Measurements from ENCODE around the gene CCDC146.

CCDC146 gene

GRCh38 chr7:77320137-77320536, 197.7 kb downstream of the CCDC146 start:
- Histone ChIP-seq H3K27me3 (ENCODE audit: control insufficient read depth, insufficient read depth, low read length) (no peaks in the 10 kb centered on the region), H3K4me3 (ENCODE audit: low read depth, low read length) (no peak overlapping the region), H3K9me3 (ENCODE audit: control insufficient read depth, low read length) (no peaks in the 10 kb centered on the region), H3K27ac (no peak overlapping the region), H2AFZ (no peak overlapping the region), H3K79me2 (no peaks in the 10 kb centered on the region), H3K9ac (no peak overlapping the region), H3K4me2 (ENCODE audit: low read length) (no peak overlapping the region), H3K36me3 (ENCODE audit: control insufficient read depth, insufficient read depth, low read length) (no peaks in the 10 kb centered on the region), H3K4me1 (peaks cover 10% of the 10 kb centered on the region)
- TF ChIP-seq CTCF (IDR thresholded peaks at IDR 0.05), result no peak

GRCh38 chr7:77320714-77321113, 198.3 kb downstream of the CCDC146 start:
- no peaks in the 10 kb centered on the region for H3K27me3 ChIP-seq (ENCODE audit: control insufficient read depth, insufficient read depth, low read length)
- no peak overlapping the region for H3K9ac ChIP-seq
- no peak for TF ChIP-seq CTCF (IDR thresholded peaks at IDR 0.05)
- H2AFZ ChIP-seq, result no peak overlapping the region
- H3K27ac ChIP-seq, result no peak overlapping the region
- no peaks in the 10 kb centered on the region for H3K9me3 ChIP-seq (ENCODE audit: control insufficient read depth, low read length)
- no peak overlapping the region for H3K4me2 ChIP-seq (ENCODE audit: low read length)
- peaks cover 10% of the 10 kb centered on the region for H3K4me1 ChIP-seq
- no peaks in the 10 kb centered on the region for H3K36me3 ChIP-seq (ENCODE audit: control insufficient read depth, insufficient read depth, low read length)
- no peaks in the 10 kb centered on the region for H3K79me2 ChIP-seq
- H3K4me3 ChIP-seq (ENCODE audit: low read depth, low read length), result no peak overlapping the region

- Histone ChIP-seq H3K27me3 (ENCODE audit: control insufficient read depth, insufficient read depth, low read length) (no peaks in the 10 kb centered on the region), H3K4me2 (ENCODE audit: low read length) (no peak overlapping the region), H3K4me1 (peaks cover 10% of the 10 kb centered on the region), H3K9ac (no peak overlapping the region), H3K9me3 (ENCODE audit: control insufficient read depth, low read length) (no peaks in the 10 kb centered on the region), H3K27ac (no peak overlapping the region), H3K36me3 (ENCODE audit: control insufficient read depth, insufficient read depth, low read length) (no peaks in the 10 kb centered on the region), H3K79me2 (no peaks in the 10 kb centered on the region), H2AFZ (no peak overlapping the region), H3K4me3 (ENCODE audit: low read depth, low read length) (no peak overlapping the region)
- TF ChIP-seq CTCF (IDR thresholded peaks at IDR 0.05), result no peak
Measured at GRCh38 chr7:77321300-77321699, 198.9 kb downstream of the CCDC146 start.

GRCh38 chr7:77326131-77326530, 203.7 kb downstream of the CCDC146 start:
- H3K27ac ChIP-seq, result no peak overlapping the region

More at GRCh38 chr7:77326131-77326530, 203.7 kb downstream of the CCDC146 start:
- TF ChIP-seq CTCF (IDR thresholded peaks at IDR 0.05), result no peak
- H3K27me3 ChIP-seq (ENCODE audit: control insufficient read depth, insufficient read depth, low read length), result no peaks in the 10 kb centered on the region
- no peak overlapping the region for H3K4me2 ChIP-seq (ENCODE audit: low read length)
- H3K36me3 ChIP-seq (ENCODE audit: control insufficient read depth, insufficient read depth, low read length), result no peaks in the 10 kb centered on the region
- no peaks in the 10 kb centered on the region for H3K79me2 ChIP-seq
- no peaks in the 10 kb centered on the region for H3K9me3 ChIP-seq (ENCODE audit: control insufficient read depth, low read length)
- H3K4me3 ChIP-seq (ENCODE audit: low read depth, low read length), result no peak overlapping the region
- H3K9ac ChIP-seq, result no peak overlapping the region
- H2AFZ ChIP-seq, result no peak overlapping the region
- H3K4me1 ChIP-seq, result no peaks in the 10 kb centered on the region
